ENCODE results near the gene ERP27.
A peak's percentile ranks its signal among the peaks of the same experiment; 100 is the strongest.

Gene ERP27

DNA sequence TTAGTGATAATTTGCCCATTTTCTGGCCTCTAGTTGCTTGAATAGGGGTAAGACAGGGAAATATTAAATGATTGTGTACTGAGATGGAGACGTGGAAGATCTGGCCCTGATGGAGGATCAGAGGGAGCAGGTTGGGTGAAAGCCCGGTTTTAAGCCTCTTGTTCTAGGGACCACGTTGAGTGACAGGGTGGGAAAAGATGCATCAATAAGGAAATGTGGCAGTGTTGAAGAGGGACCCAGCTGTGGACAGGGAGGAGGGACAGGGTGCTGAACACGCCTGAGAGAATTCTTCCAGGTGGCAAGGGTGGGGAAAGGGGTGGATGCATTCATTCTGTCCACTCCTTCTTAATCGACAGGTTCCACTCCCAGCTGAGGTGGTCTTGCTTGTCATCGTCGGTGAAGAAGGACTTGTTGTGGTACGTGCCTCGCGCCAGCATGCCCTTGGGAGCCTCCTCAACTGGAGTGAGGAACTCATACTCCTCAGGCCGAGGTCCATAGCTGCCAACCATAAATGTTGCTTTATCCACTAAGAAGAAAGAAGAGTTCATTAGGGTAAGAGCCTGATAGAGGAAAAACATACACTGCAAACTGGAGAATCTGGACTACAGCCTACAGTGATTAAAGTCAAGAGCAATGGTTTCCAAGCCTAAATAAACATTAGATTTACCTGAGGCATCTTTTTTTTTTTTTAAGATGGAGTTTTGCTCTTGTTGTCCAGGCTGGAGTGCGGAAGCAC is 4.0 kb upstream of the ERP27 start:
- no peaks in the 10 kb centered on the region for H3K79me2 ChIP-seq (ENCODE audit: insufficient read depth, low read length)
- H3K4me1 ChIP-seq (ENCODE audit: insufficient read depth, low read length, severe bottlenecking) = peaks cover 7% of the 10 kb centered on the region
- H3K27me3 ChIP-seq (ENCODE audit: insufficient read depth, low read length) = no peaks in the 10 kb centered on the region
- no peaks in the 10 kb centered on the region for H3K9me3 ChIP-seq (ENCODE audit: low read length)
- H3K27ac ChIP-seq (ENCODE audit: low read depth, low read length, poor library complexity, severe bottlenecking) = no peak overlapping the region
- H3K4me2 ChIP-seq (ENCODE audit: low read length) = no peak overlapping the region
- H3K9me2 ChIP-seq (ENCODE audit: low read depth, low read length) = no peaks in the 10 kb centered on the region
- H3K9ac ChIP-seq (ENCODE audit: low read length) = no peak overlapping the region
- H4K20me1 ChIP-seq (ENCODE audit: insufficient read depth, low read length) = no peaks in the 10 kb centered on the region
- no peak overlapping the region for H2AFZ ChIP-seq (ENCODE audit: low read length)
- no peak for TF ChIP-seq EZH2 (IDR thresholded peaks at IDR 0.05; ENCODE audit: borderline replicate concordance, low read length)
- TF ChIP-seq, protein P1, sequence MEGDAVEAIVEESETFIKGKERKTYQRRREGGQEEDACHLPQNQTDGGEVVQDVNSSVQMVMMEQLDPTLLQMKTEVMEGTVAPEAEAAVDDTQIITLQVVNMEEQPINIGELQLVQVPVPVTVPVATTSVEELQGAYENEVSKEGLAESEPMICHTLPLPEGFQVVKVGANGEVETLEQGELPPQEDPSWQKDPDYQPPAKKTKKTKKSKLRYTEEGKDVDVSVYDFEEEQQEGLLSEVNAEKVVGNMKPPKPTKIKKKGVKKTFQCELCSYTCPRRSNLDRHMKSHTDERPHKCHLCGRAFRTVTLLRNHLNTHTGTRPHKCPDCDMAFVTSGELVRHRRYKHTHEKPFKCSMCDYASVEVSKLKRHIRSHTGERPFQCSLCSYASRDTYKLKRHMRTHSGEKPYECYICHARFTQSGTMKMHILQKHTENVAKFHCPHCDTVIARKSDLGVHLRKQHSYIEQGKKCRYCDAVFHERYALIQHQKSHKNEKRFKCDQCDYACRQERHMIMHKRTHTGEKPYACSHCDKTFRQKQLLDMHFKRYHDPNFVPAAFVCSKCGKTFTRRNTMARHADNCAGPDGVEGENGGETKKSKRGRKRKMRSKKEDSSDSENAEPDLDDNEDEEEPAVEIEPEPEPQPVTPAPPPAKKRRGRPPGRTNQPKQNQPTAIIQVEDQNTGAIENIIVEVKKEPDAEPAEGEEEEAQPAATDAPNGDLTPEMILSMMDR (IDR thresholded peaks at IDR 0.05; ENCODE audit: low read length) = no peak
- peaks cover 75% of the 10 kb centered on the region for H3K36me3 ChIP-seq (ENCODE audit: insufficient read depth, low read length)
- no peak overlapping the region for H3K4me3 ChIP-seq (ENCODE audit: low read depth, low read length, poor library complexity, severe bottlenecking)
- peaks cover 8% of the 10 kb centered on the region; the same call in 1 of the 2 replicates for H3F3A ChIP-seq (ENCODE audit: insufficient read depth, low read length)

DNA sequence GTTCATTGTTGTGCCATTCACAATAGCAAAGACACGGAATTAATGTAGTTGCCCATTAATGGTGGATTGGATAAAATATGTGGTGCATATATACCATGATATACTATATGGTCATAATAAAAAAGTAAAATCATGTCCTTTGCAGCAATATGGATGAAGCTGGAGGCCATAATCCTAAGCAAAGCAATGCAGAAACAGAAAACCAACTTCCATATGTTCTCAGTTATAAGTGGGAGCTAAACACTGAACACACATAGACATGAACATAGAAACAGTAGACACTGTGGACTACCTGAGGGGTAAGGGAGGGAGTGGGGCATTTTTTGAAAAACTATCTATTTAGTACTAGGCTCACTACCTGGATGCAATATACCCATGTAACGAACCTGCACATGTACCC is 3.0 kb upstream of the ERP27 start:
- H2AFZ ChIP-seq (ENCODE audit: low read length) = no peak overlapping the region
- H3K9me3 ChIP-seq (ENCODE audit: low read length) = no peaks in the 10 kb centered on the region
- no peak overlapping the region for H3K27ac ChIP-seq (ENCODE audit: low read depth, low read length, poor library complexity, severe bottlenecking)
- H3K4me3 ChIP-seq (ENCODE audit: low read depth, low read length, poor library complexity, severe bottlenecking) = no peak overlapping the region
- no peaks in the 10 kb centered on the region for H3K79me2 ChIP-seq (ENCODE audit: insufficient read depth, low read length)
- H3K4me1 ChIP-seq (ENCODE audit: insufficient read depth, low read length, severe bottlenecking) = peaks cover 7% of the 10 kb centered on the region
- no peak overlapping the region for H3K9ac ChIP-seq (ENCODE audit: low read length)
- no peaks in the 10 kb centered on the region for H3K9me2 ChIP-seq (ENCODE audit: low read depth, low read length)
- H3K4me2 ChIP-seq (ENCODE audit: low read length) = no peak overlapping the region
- peaks cover 8% of the 10 kb centered on the region; the same call in 1 of the 2 replicates for H3F3A ChIP-seq (ENCODE audit: insufficient read depth, low read length)
- peaks cover 65% of the 10 kb centered on the region for H3K36me3 ChIP-seq (ENCODE audit: insufficient read depth, low read length)
- no peaks in the 10 kb centered on the region for H3K27me3 ChIP-seq (ENCODE audit: insufficient read depth, low read length)
- TF ChIP-seq, protein P1 (IDR thresholded peaks at IDR 0.05; ENCODE audit: low read length) = no peak
- TF ChIP-seq EZH2 (IDR thresholded peaks at IDR 0.05; ENCODE audit: borderline replicate concordance, low read length) = no peak
- no peaks in the 10 kb centered on the region for H4K20me1 ChIP-seq (ENCODE audit: insufficient read depth, low read length)

DNA sequence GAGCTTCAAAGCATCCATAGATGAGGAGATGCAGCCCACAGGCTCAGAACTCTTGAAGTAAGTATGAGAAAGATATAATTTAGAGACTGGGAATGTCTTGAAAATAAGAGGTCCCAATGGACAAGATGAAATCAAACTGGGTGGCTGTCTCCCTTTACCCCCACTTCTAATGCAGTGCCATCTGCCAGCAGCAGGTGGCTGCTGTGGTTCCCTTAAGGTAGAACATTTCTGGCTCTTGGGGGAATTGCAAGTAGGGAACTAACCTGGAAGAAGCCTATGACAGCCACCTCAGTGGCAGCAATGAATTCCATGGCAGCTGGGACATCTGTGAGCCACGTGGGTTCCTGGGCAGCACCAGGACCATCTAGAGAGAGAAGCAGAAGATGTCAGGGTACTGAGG is 648 bp downstream of the ERP27 start:
- Histone ChIP-seq H3F3A (ENCODE audit: insufficient read depth, low read length) (peaks cover 8% of the 10 kb centered on the region; the same call in 1 of the 2 replicates), H3K4me3 (ENCODE audit: low read depth, low read length, poor library complexity, severe bottlenecking) (no peak overlapping the region), H3K4me2 (ENCODE audit: low read length) (no peak overlapping the region), H3K4me1 (ENCODE audit: insufficient read depth, low read length, severe bottlenecking) (peaks cover 7% of the 10 kb centered on the region), H3K36me3 (ENCODE audit: insufficient read depth, low read length) (peaks cover 28% of the 10 kb centered on the region), H3K9me2 (ENCODE audit: low read depth, low read length) (no peaks in the 10 kb centered on the region), H3K27me3 (ENCODE audit: insufficient read depth, low read length) (no peaks in the 10 kb centered on the region), H2AFZ (ENCODE audit: low read length) (no peak overlapping the region), H3K27ac (ENCODE audit: low read depth, low read length, poor library complexity, severe bottlenecking) (no peak overlapping the region), H3K9ac (ENCODE audit: low read length) (no peak overlapping the region), H4K20me1 (ENCODE audit: insufficient read depth, low read length) (no peaks in the 10 kb centered on the region), H3K79me2 (ENCODE audit: insufficient read depth, low read length) (no peaks in the 10 kb centered on the region), H3K9me3 (ENCODE audit: low read length) (no peaks in the 10 kb centered on the region)
- TF ChIP-seq EZH2 (IDR thresholded peaks at IDR 0.05; ENCODE audit: borderline replicate concordance, low read length) = no peak
- TF ChIP-seq, protein P1 (IDR thresholded peaks at IDR 0.05; ENCODE audit: low read length) = peak; percentile 60

Measured in OCI-LY1 (cell line).